ENCODE data around the gene TRPV2.
A peak's percentile ranks its signal among the peaks of the same experiment; 100 is the strongest.
"Not testable (repeated sequence)": the region's sequence is repeated elsewhere in the genome, so short reads cannot be mapped to it uniquely, and the experiment has no call there.

Gene TRPV2

GRCh38 chr17:16415031-16415924, at the start of gene TRPV2:
Gene TRPV2 (plus strand): TSS chr17:16415571. CDS start chr17:16417669, 2,098 bp downstream.
- H3K4me3 Mint-ChIP-seq, result peak within 1 kb of the TSS; percentile 98
- H3K4me1 Mint-ChIP-seq (ENCODE audit: low read depth), result peaks cover 44% of the 10 kb centered on the region

DNA sequence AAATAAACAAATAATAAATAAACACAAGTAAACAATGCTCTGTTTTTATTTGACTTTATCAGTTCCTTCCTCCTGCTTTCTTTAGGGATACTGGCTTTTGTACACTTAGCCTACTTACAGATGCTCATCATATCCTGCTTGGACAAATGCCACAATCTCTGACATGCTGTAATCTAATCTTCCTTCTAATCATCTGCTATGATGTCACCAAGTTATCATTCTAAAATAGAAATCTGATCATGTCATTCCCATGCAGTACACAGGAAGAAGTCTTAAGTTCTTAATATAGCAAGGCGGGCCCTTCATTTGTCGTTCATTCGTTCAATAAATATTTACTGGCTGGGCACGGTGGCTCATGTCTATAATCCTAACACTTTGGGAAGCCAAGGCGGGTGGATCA, 43.6 kb upstream of the TRPV2 start:
- Mint-ChIP-seq H3K27ac (no peak overlapping the region), H3K4me1 (ENCODE audit: low read depth) (no peaks in the 10 kb centered on the region), H3K4me3 (no peak overlapping the region), H3K27me3 (no peaks in the 10 kb centered on the region), H3K9me3 (ENCODE audit: low read depth) (no peaks in the 10 kb centered on the region), H3K36me3 (no peaks in the 10 kb centered on the region)

More at GRCh38 chr17:16415031-16415924, at the start of gene TRPV2:
- Mint-ChIP-seq H3K27me3 (no peaks in the 10 kb centered on the region), H3K27ac (peak within 1 kb of the TSS; percentile 99), H3K9me3 (ENCODE audit: low read depth) (no peaks in the 10 kb centered on the region), H3K36me3 (peaks cover 2% of the 10 kb centered on the region)

GRCh38 chr17:16374146-16374938, 41.0 kb upstream of the TRPV2 start:
- H3K27me3 Mint-ChIP-seq, result no peaks in the 10 kb centered on the region
- H3K4me1 Mint-ChIP-seq (ENCODE audit: low read depth), result no peaks in the 10 kb centered on the region
- no peaks in the 10 kb centered on the region for H3K36me3 Mint-ChIP-seq
- no peak overlapping the region for H3K4me3 Mint-ChIP-seq
- H3K27ac Mint-ChIP-seq, result no peak overlapping the region
- no peaks in the 10 kb centered on the region for H3K9me3 Mint-ChIP-seq (ENCODE audit: low read depth)

DNA sequence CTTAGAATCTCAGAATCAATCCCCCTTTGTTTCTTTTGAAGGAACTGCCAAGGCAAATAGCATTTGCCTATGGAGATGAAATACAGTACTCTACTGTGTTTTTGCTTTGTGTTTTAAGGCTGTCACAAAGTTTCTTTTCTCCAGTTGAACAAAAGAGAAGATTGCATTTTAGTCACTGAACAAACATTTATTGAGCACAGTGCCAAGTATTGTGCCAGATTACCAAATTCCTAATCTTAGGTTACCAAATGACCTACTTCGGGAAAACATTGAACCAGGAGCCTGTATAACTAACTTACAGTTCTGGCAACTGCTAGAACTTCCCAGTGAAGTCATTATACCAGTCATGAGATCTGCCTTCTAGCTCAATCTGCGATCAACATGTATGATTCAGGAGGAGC, 37.4 kb upstream of the TRPV2 start:
- H3K4me1 Mint-ChIP-seq (ENCODE audit: low read depth), result peaks cover 16% of the 10 kb centered on the region
- H3K4me3 Mint-ChIP-seq, result no peak overlapping the region
- peaks cover 8% of the 10 kb centered on the region for H3K36me3 Mint-ChIP-seq
- H3K27ac Mint-ChIP-seq, result no peak overlapping the region
- no peaks in the 10 kb centered on the region for H3K27me3 Mint-ChIP-seq
- H3K9me3 Mint-ChIP-seq (ENCODE audit: low read depth), result no peaks in the 10 kb centered on the region

- peaks cover 13% of the 10 kb centered on the region for H3K36me3 Mint-ChIP-seq
- H3K4me3 Mint-ChIP-seq, result no peak overlapping the region
- H3K4me1 Mint-ChIP-seq (ENCODE audit: low read depth), result peaks cover 23% of the 10 kb centered on the region
- no peaks in the 10 kb centered on the region for H3K9me3 Mint-ChIP-seq (ENCODE audit: low read depth)
- peak overlapping the region; percentile 0 for H3K27ac Mint-ChIP-seq
- no peaks in the 10 kb centered on the region for H3K27me3 Mint-ChIP-seq
These were observed 36.6 kb upstream of the TRPV2 start for GRCh38 chr17:16378636-16379282.

- H3K36me3 Mint-ChIP-seq, result peaks cover 15% of the 10 kb centered on the region
- no peak overlapping the region for H3K4me3 Mint-ChIP-seq
- H3K4me1 Mint-ChIP-seq (ENCODE audit: low read depth), result peaks cover 32% of the 10 kb centered on the region
- H3K9me3 Mint-ChIP-seq (ENCODE audit: low read depth), result no peaks in the 10 kb centered on the region
- H3K27ac Mint-ChIP-seq, result no peak overlapping the region
- no peaks in the 10 kb centered on the region for H3K27me3 Mint-ChIP-seq
These were observed 35.7 kb upstream of the TRPV2 start for GRCh38 chr17:16379654-16380053.

DNA sequence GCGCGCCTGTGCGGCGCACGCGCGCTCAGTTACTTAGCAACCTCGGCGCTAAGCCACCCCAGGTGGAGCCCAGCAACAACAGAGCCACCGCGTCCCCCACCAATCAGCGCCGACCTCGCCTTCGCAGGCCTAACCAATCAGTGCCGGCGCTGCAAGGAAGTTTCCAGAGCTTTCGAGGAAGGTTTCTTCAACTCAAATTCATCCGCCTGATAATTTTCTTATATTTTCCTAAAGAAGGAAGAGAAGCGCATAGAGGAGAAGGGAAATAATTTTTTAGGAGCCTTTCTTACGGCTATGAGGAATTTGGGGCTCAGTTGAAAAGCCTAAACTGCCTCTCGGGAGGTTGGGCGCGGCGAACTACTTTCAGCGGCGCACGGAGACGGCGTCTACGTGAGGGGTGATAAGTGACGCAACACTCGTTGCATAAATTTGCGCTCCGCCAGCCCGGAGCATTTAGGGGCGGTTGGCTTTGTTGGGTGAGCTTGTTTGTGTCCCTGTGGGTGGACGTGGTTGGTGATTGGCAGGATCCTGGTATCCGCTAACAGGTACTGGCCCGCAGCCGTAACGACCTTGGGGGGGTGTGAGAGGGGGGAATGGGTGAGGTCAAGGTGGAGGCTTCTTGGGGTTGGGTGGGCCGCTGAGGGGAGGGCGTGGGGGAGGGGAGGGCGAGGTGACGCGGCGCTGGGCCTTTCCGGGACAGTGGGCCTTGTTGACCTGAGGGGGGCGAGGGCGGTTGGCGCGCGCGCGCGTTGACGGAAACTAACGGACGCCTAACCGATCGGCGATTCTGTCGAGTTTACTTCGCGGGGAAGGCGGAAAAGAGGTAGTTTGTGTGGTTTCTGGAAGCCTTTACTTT, 34.5 kb upstream of the TRPV2 start, which contains the start of gene UBB:
UBB (plus strand) TSS at position 452 of the 856 bp plus-strand sequence. CDS start 817 bp downstream, outside the sequence.
- peak within 1 kb of the TSS; percentile 91 for H3K4me3 Mint-ChIP-seq
- peaks cover 35% of the 10 kb centered on the region for H3K4me1 Mint-ChIP-seq (ENCODE audit: low read depth)
- no peaks in the 10 kb centered on the region for H3K27me3 Mint-ChIP-seq
- peaks cover 15% of the 10 kb centered on the region for H3K36me3 Mint-ChIP-seq
- H3K27ac Mint-ChIP-seq, result peak within 1 kb of the TSS; percentile 98
- H3K9me3 Mint-ChIP-seq (ENCODE audit: low read depth), result no peaks in the 10 kb centered on the region

DNA sequence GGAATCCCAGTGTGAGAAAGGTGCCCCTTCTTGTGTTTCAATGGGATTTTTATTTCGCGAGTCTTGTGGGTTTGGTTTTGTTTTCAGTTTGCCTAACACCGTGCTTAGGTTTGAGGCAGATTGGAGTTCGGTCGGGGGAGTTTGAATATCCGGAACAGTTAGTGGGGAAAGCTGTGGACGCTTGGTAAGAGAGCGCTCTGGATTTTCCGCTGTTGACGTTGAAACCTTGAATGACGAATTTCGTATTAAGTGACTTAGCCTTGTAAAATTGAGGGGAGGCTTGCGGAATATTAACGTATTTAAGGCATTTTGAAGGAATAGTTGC, 33.9 kb upstream of the TRPV2 start:
- H3K36me3 Mint-ChIP-seq, result peaks cover 15% of the 10 kb centered on the region
- peak overlapping the region; percentile 91 for H3K4me3 Mint-ChIP-seq
- no peaks in the 10 kb centered on the region for H3K27me3 Mint-ChIP-seq
- peak overlapping the region; percentile 98 for H3K27ac Mint-ChIP-seq
- H3K4me1 Mint-ChIP-seq (ENCODE audit: low read depth), result peaks cover 35% of the 10 kb centered on the region
- H3K9me3 Mint-ChIP-seq (ENCODE audit: low read depth), result no peaks in the 10 kb centered on the region

- H3K4me1 Mint-ChIP-seq (ENCODE audit: low read depth), result peaks cover 43% of the 10 kb centered on the region
- H3K4me3 Mint-ChIP-seq, result peak overlapping the region; percentile 91
- H3K36me3 Mint-ChIP-seq, result peaks cover 15% of the 10 kb centered on the region
- peak overlapping the region; percentile 73 for H3K27ac Mint-ChIP-seq
- H3K27me3 Mint-ChIP-seq, result peaks cover 2% of the 10 kb centered on the region
- H3K9me3 Mint-ChIP-seq (ENCODE audit: low read depth), result no peaks in the 10 kb centered on the region
These were observed 32.2 kb upstream of the TRPV2 start for GRCh38 chr17:16383216-16383615.

DNA sequence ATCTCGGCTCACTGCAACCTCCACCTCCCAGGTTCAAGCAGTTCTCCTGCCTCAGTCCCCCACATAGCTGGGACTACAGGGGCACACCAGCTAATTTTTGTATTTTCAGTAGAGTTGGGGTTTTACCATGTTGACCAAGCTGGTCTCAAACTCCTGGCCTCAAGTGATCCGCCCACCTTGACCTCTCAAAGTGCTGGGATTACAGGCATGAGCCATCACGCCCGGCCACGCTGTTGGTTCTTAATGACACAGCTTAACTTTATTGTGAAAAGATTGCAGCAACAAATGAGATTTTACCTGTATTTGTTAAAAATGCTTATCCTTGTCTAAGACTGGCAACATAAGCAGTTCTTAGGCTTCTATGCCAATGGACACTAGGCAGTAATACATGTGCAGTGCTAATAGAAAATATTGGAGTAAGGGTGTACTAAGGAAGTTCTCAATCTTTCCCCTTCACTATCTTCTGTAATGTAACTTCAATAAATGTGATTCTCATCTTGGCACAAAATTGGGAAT, 31.5 kb upstream of the TRPV2 start:
- Mint-ChIP-seq H3K9me3 (ENCODE audit: low read depth) (no peaks in the 10 kb centered on the region), H3K36me3 (peaks cover 15% of the 10 kb centered on the region), H3K27me3 (peaks cover 2% of the 10 kb centered on the region), H3K4me1 (ENCODE audit: low read depth) (peaks cover 43% of the 10 kb centered on the region), H3K27ac (peak overlapping the region; percentile 78), H3K4me3 (peak overlapping the region; percentile 91)

- H3K4me3 Mint-ChIP-seq, result peak overlapping the region; percentile 91
- H3K4me1 Mint-ChIP-seq (ENCODE audit: low read depth), result peaks cover 43% of the 10 kb centered on the region
- H3K36me3 Mint-ChIP-seq, result peaks cover 15% of the 10 kb centered on the region
- peaks cover 2% of the 10 kb centered on the region for H3K27me3 Mint-ChIP-seq
- H3K9me3 Mint-ChIP-seq (ENCODE audit: low read depth), result no peaks in the 10 kb centered on the region
- H3K27ac Mint-ChIP-seq, result peak overlapping the region; percentile 78
These were observed 30.8 kb upstream of the TRPV2 start for GRCh38 chr17:16384557-16384956.

GRCh38 chr17:16386126-16386507, 29.3 kb upstream of the TRPV2 start:
- peak overlapping the region; percentile 91 for H3K4me3 Mint-ChIP-seq
- H3K4me1 Mint-ChIP-seq (ENCODE audit: low read depth), result peaks cover 42% of the 10 kb centered on the region
- H3K27me3 Mint-ChIP-seq; H3K27ac Mint-ChIP-seq; H3K9me3 Mint-ChIP-seq (ENCODE audit: low read depth): not testable (repeated sequence)
- peaks cover 15% of the 10 kb centered on the region for H3K36me3 Mint-ChIP-seq

- no peaks in the 10 kb centered on the region for H3K9me3 Mint-ChIP-seq (ENCODE audit: low read depth)
- no peaks in the 10 kb centered on the region for H3K36me3 Mint-ChIP-seq
- no peak overlapping the region for H3K27ac Mint-ChIP-seq
- peaks cover 7% of the 10 kb centered on the region for H3K4me1 Mint-ChIP-seq (ENCODE audit: low read depth)
- no peak overlapping the region for H3K4me3 Mint-ChIP-seq
- peaks cover 2% of the 10 kb centered on the region for H3K27me3 Mint-ChIP-seq
These were observed 23.9 kb upstream of the TRPV2 start for GRCh38 chr17:16391451-16391850.

- H3K27me3 Mint-ChIP-seq; H3K36me3 Mint-ChIP-seq; H3K4me3 Mint-ChIP-seq; H3K27ac Mint-ChIP-seq; H3K4me1 Mint-ChIP-seq (ENCODE audit: low read depth); H3K9me3 Mint-ChIP-seq (ENCODE audit: low read depth): not testable (repeated sequence)
These were observed 22.9 kb upstream of the TRPV2 start for GRCh38 chr17:16392491-16392890.

Measured in activated naive CD8-positive, alpha-beta T cell (primary cell).